Astrocyte (in vitro differentiated cells and primary cell): ENCODE results near the gene PEPD.

Experiments
- CTCF ChIP-seq: IDR thresholded peaks from 2 replicates; pipeline ENCODE4 v1.5.1; 2011; ENCODE audit warnings: low read depth, mild to moderate bottlenecking, inconsistent platforms, low read length, moderate library complexity; ENCODE audit not compliant: insufficient read depth
- EZH2 ChIP-seq: IDR thresholded peaks from 2 replicates; pipeline ENCODE4 v1.6.1; 2012; ENCODE audit warnings: mild to moderate bottlenecking, low read length, inconsistent platforms; ENCODE audit not compliant: insufficient read depth

- TF ChIP-seq CTCF, result no peak
- TF ChIP-seq EZH2, result no peak
These were observed 35.2 kb downstream of the PEPD start for GRCh38 chr19:33486407-33486806.
